HEK293 (cell line): ENCODE results near the gene GPR84.
A peak's percentile ranks its signal among the peaks of the same experiment; 100 is the strongest.

ENCODE experiments used
- CTCF ChIA-PET: fragments of 350-600 bp; formaldehyde crosslinking; extraction: SDS; loops from one replicate; lab custom pipeline; 2021; ENCODE audit warnings: antibody characterized with exemption; lab: Yijun Ruan, JAX
- POLR2A ChIA-PET: fragments of 300-600 bp; formaldehyde crosslinking; extraction: SDS; loops from one replicate; lab custom pipeline; 2020; ENCODE audit warnings: antibody characterized with exemption, inconsistent platforms; lab: Yijun Ruan, JAX
- H3K27ac ChIP-seq: fragments of 200-500 bp; sonication (Bioruptor generic); 2 replicates; pipeline ENCODE4 v1.5.1; 2014; ENCODE audit warnings: low read depth, low read length, control low read depth, inconsistent platforms; ENCODE audit errors: extremely low read depth
- H3K36me3 ChIP-seq, 2 experiments: fragments of 200-500 bp in 1 of 2; sonication (Bioruptor generic) in 1 of 2; 1 replicate in 1 of 2; 2 replicates in 1 of 2; pipeline ENCODE4 v1.5.1; 2014 to 2017; ENCODE audit warnings: inconsistent platforms in 2 of 2, low read length in 2 of 2; ENCODE audit not compliant: control insufficient read depth in 2 of 2, insufficient read depth in 1 of 2
- H3K4me1 ChIP-seq: fragments of 200-500 bp; sonication (Bioruptor generic); 2 replicates; pipeline ENCODE4 v1.5.1; 2014; ENCODE audit warnings: mild to moderate bottlenecking, low read length, inconsistent platforms; ENCODE audit not compliant: control insufficient read depth, insufficient read depth
- H3K4me3 ChIP-seq: 2 replicates; pipeline ENCODE4 v1.5.1; 2011; ENCODE audit warnings: low read depth, mild to moderate bottlenecking, control low read depth, low read length, moderate library complexity
- H3K9me3 ChIP-seq: fragments of 200-500 bp; sonication (Bioruptor generic); 2 replicates; pipeline ENCODE4 v1.5.1; 2014; ENCODE audit warnings: low read depth, low read length, inconsistent platforms; ENCODE audit not compliant: control insufficient read depth, insufficient read depth
- EGR2 ChIP-seq: fragments of 450-650 bp; formaldehyde crosslinking; IDR thresholded peaks from 2 replicates; pipeline ENCODE4 v1.5.1; 2016; ENCODE audit warnings: low read depth, missing biosample characterization, missing genetic modification characterization
- GLI4 ChIP-seq: fragments of 450-650 bp; formaldehyde crosslinking; IDR thresholded peaks from 2 replicates; pipeline ENCODE4 v1.5.1; 2016; ENCODE audit warnings: missing biosample characterization, missing genetic modification characterization
- KLF1 ChIP-seq: fragments of 450-650 bp; formaldehyde crosslinking; IDR thresholded peaks from 2 replicates; pipeline ENCODE4 v1.5.1; 2016; ENCODE audit warnings: missing biosample characterization, missing genetic modification characterization
- KLF16 ChIP-seq: fragments of 450-650 bp; formaldehyde crosslinking; IDR thresholded peaks from 2 replicates; pipeline ENCODE4 v1.5.1; 2017; ENCODE audit warnings: missing biosample characterization, missing genetic modification characterization
- KLF17 ChIP-seq: fragments of 450-650 bp; formaldehyde crosslinking; IDR thresholded peaks from 2 replicates; pipeline ENCODE4 v1.5.1; 2016; ENCODE audit warnings: missing biosample characterization, missing genetic modification characterization
- OVOL3 ChIP-seq: fragments of 450-650 bp; formaldehyde crosslinking; IDR thresholded peaks from 2 replicates; pipeline ENCODE4 v1.5.1; 2016; ENCODE audit warnings: missing biosample characterization, missing genetic modification characterization
- RBAK ChIP-seq: fragments of 450-650 bp; formaldehyde crosslinking; IDR thresholded peaks from 2 replicates; pipeline ENCODE4 v1.5.1; 2016; ENCODE audit warnings: missing biosample characterization, missing genetic modification characterization
- SP2 ChIP-seq: fragments of 450-650 bp; formaldehyde crosslinking; IDR thresholded peaks from 2 replicates; pipeline ENCODE4 v1.5.1; 2016; ENCODE audit warnings: missing biosample characterization, missing genetic modification characterization
- WT1 ChIP-seq: fragments of 450-650 bp; formaldehyde crosslinking; IDR thresholded peaks from 2 replicates; pipeline ENCODE4 v1.5.1; 2016; ENCODE audit warnings: missing biosample characterization, missing genetic modification characterization
- ZBTB10 ChIP-seq: fragments of 450-650 bp; formaldehyde crosslinking; IDR thresholded peaks from 2 replicates; pipeline ENCODE4 v1.5.1; 2016; ENCODE audit warnings: missing biosample characterization, missing genetic modification characterization
- ZBTB8A ChIP-seq: fragments of 450-650 bp; formaldehyde crosslinking; IDR thresholded peaks from 2 replicates; pipeline ENCODE4 v1.5.1; 2016; ENCODE audit warnings: missing biosample characterization, missing genetic modification characterization
- ZFHX2 ChIP-seq: fragments of 450-650 bp; formaldehyde crosslinking; conservative IDR thresholded peaks from 2 replicates; pipeline ENCODE4 v1.5.1; 2016; ENCODE audit warnings: missing biosample characterization, missing genetic modification characterization
- ZFP41 ChIP-seq: fragments of 450-650 bp; formaldehyde crosslinking; IDR thresholded peaks from 2 replicates; pipeline ENCODE4 v1.5.1; 2016; ENCODE audit warnings: missing biosample characterization, missing genetic modification characterization, borderline replicate concordance
- ZNF10 ChIP-seq: fragments of 450-650 bp; formaldehyde crosslinking; IDR thresholded peaks from 2 replicates; pipeline ENCODE4 v1.5.1; 2017; ENCODE audit warnings: missing biosample characterization, missing genetic modification characterization
- ZNF521 ChIP-seq: fragments of 450-650 bp; formaldehyde crosslinking; IDR thresholded peaks from 2 replicates; pipeline ENCODE4 v1.5.1; 2017; ENCODE audit warnings: missing biosample characterization, mild to moderate bottlenecking, missing genetic modification characterization
- ZNF626 ChIP-seq: fragments of 450-650 bp; sonication (Bioruptor Pico); formaldehyde crosslinking; IDR thresholded peaks from 2 replicates; pipeline ENCODE4 v1.5.1; 2018; ENCODE audit warnings: missing biosample characterization, missing genetic modification characterization, inconsistent platforms
- ZNF629 ChIP-seq: fragments of 450-650 bp; formaldehyde crosslinking; IDR thresholded peaks from 2 replicates; pipeline ENCODE4 v1.5.1; 2017; ENCODE audit warnings: missing biosample characterization, missing genetic modification characterization
- ZNF701 ChIP-seq: fragments of 450-650 bp; formaldehyde crosslinking; IDR thresholded peaks from 2 replicates; pipeline ENCODE4 v1.5.1; 2016; ENCODE audit warnings: missing biosample characterization, missing genetic modification characterization
- ZNF747 ChIP-seq: fragments of 450-650 bp; formaldehyde crosslinking; IDR thresholded peaks from 2 replicates; pipeline ENCODE4 v1.5.1; 2016; ENCODE audit warnings: missing biosample characterization, missing genetic modification characterization
- ZNF776 ChIP-seq: fragments of 450-650 bp; formaldehyde crosslinking; IDR thresholded peaks from 2 replicates; pipeline ENCODE4 v1.5.0; 2017; ENCODE audit warnings: missing biosample characterization, missing genetic modification characterization, borderline replicate concordance
- ZNF777 ChIP-seq: fragments of 450-650 bp; formaldehyde crosslinking; IDR thresholded peaks from 2 replicates; pipeline ENCODE4 v1.5.1; 2017; ENCODE audit warnings: missing biosample characterization, missing genetic modification characterization, borderline replicate concordance
- ZNF785 ChIP-seq: fragments of 450-650 bp; formaldehyde crosslinking; IDR thresholded peaks from 2 replicates; pipeline ENCODE4 v1.5.1; 2016; ENCODE audit warnings: missing biosample characterization, missing genetic modification characterization
- TF ChIP-seq, protein P1 (sequence below): fragments of 450-650 bp; formaldehyde crosslinking; IDR thresholded peaks from 2 replicates; pipeline ENCODE4 v1.5.1; 2016; ENCODE audit warnings: missing biosample characterization, missing genetic modification characterization
- TF ChIP-seq, protein P2 (sequence below): fragments of 450-650 bp; formaldehyde crosslinking; IDR thresholded peaks from 2 replicates; pipeline ENCODE4 v1.5.1; 2017; ENCODE audit warnings: missing biosample characterization, mild to moderate bottlenecking, missing genetic modification characterization, moderate library complexity

The GPR84 gene

DNA sequence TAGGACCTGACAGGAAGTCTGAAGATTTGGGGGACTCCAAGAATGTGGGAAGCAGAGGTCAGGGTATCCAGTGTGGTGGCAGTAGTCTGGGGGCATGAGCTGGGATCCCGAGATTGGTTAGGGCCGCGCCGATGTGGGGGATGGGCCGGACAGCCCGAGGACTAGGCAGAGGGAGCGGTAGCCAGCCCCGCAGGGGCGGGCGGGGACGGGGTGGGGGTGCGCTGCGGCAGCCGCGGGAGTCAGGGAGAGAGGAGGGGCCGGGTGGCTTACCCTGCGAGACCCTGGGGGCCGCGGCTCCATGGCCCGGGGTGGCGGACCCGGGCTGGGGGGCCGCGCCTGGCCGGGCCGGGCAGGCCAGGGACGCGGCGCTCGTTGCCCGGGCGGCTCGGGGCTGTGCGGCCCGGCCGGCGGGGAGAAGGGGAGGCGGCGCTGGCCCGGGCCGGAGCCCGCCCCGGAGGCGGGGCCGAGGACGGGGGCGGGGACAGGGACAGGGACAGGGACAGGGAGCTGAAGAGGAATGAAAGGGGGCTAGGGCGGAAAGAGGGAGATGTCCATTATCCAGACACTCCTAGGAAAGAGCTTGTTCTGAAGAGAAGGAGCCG lies 14.6 kb upstream of the GPR84 start (continued):
- no peak for TF ChIP-seq ZNF701 (tag by site-specific recombination)
- TF ChIP-seq KLF1 = peak; percentile 40; the same call in 1 of the 2 replicates
- no peak for TF ChIP-seq ZNF777 (tag by site-specific recombination)
- no peak for TF ChIP-seq ZBTB8A (tag by site-specific recombination)
- TF ChIP-seq WT1 (tag by site-specific recombination) = peak; percentile 34
- no peak for TF ChIP-seq ZNF785 (tag by site-specific recombination)
- TF ChIP-seq ZNF776 (tag by site-specific recombination) = no peak
- TF ChIP-seq ZNF747 (tag by site-specific recombination) = no peak
- TF ChIP-seq, protein P1, sequence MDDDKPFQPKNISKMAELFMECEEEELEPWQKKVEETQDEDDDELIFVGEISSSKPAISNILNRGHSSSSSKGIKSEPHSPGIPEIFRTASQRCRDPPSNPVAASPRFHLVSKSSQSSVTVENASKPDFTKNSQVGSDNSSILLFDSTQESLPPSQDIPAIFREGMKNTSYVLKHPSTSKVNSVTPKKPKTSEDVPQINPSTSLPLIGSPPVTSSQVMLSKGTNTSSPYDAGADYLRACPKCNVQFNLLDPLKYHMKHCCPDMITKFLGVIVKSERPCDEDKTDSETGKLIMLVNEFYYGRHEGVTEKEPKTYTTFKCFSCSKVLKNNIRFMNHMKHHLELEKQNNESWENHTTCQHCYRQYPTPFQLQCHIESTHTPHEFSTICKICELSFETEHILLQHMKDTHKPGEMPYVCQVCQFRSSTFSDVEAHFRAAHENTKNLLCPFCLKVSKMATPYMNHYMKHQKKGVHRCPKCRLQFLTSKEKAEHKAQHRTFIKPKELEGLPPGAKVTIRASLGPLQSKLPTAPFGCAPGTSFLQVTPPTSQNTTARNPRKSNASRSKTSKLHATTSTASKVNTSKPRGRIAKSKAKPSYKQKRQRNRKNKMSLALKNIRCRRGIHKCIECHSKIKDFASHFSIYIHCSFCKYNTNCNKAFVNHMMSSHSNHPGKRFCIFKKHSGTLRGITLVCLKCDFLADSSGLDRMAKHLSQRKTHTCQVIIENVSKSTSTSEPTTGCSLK (tag by site-specific recombination) = no peak

- ChIA-PET POLR2A (interaction anchor here (2.9 kb wide), 1 partner anchor 98 kb away, joined by 16 read pairs; the partner anchor contains the start of genes CBX5 and HNRNPA1), CTCF (interaction anchor here (0.5 to 6.4 kb wide), 13 partner anchors 10 to 378 kb away, joined by 3 to 62 read pairs (median 5); partner anchors contain the start of genes COPZ1, HOXC9 and ITGA5)
- H3K36me3 ChIP-seq = peaks cover 0 to 82% of the 10 kb centered on the region in 2 experiments; a peak in 1 of 3 replicates
- TF ChIP-seq GLI4 (tag by site-specific recombination) (no peak), ZNF629 (tag by site-specific recombination) (no peak), KLF17 (no peak), OVOL3 (no peak), ZFP41 (no peak), ZNF626 (tag by site-specific recombination) (no peak), ZNF10 (tag by site-specific recombination) (no peak), KLF16 (no peak), SP2 (tag by site-specific recombination) (no peak), EGR2 (tag by site-specific recombination) (peak; percentile 31; the same call in 1 of the 2 replicates), ZBTB10 (tag by site-specific recombination) (no peak), ZFHX2 (tag by site-specific recombination) (peak; percentile 24), RBAK (tag by site-specific recombination) (no peak), ZNF776 (tag by site-specific recombination) (no peak), ZNF521 (tag by site-specific recombination) (no peak)
- TF ChIP-seq, protein P2, sequence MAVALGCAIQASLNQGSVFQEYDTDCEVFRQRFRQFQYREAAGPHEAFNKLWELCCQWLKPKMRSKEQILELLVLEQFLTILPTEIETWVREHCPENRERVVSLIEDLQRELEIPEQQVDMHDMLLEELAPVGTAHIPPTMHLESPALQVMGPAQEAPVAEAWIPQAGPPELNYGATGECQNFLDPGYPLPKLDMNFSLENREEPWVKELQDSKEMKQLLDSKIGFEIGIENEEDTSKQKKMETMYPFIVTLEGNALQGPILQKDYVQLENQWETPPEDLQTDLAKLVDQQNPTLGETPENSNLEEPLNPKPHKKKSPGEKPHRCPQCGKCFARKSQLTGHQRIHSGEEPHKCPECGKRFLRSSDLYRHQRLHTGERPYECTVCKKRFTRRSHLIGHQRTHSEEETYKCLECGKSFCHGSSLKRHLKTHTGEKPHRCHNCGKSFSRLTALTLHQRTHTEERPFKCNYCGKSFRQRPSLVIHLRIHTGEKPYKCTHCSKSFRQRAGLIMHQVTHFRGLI (tag by site-specific recombination) = no peak
- TF ChIP-seq, all 188 proteins: peak for 2
- H3K27ac ChIP-seq = no peak overlapping the region
- no peaks in the 10 kb centered on the region for H3K9me3 ChIP-seq
- H3K4me3 ChIP-seq = no peak overlapping the region
- peaks cover 8% of the 10 kb centered on the region for H3K4me1 ChIP-seq
These were observed 13.7 kb upstream of the GPR84 start for GRCh38 chr12:54377797-54378515.
